K562 (cell line): ENCODE results near the gene MRPL32. TPM values are rescaled to one million over a fixed set of nuclear protein-coding genes. Genes with fewer than 3 reads are reported as not detected.

Experiments
- CBX8 ChIP-seq: fragments of 200-600 bp; sonication (generic); IDR thresholded peaks from 2 replicates; pipeline ENCODE4 v1.6.1; 2012; ENCODE audit warnings: borderline replicate concordance, mixed run types, low read depth, mild to moderate bottlenecking, moderate library complexity, mixed read lengths, low read length, control low read depth, inconsistent platforms; ENCODE audit not compliant: poor library complexity, severe bottlenecking; ENCODE audit errors: extremely low read depth
- DACH1 ChIP-seq: fragments of 450-650 bp; IDR thresholded peaks from 2 replicates; pipeline ENCODE4 v1.6.1; 2018; ENCODE audit not compliant: partially characterized antibody
- FIP1L1 ChIP-seq: fragments of 200-400 bp; formaldehyde crosslinking; IDR thresholded peaks from 2 replicates; pipeline ENCODE4 v1.6.1; 2018; ENCODE audit warnings: mild to moderate bottlenecking, low read depth, low read length; ENCODE audit not compliant: poor library complexity, severe bottlenecking
- FOXK2 ChIP-seq, 2 experiments: fragments of 450-650 bp; IDR thresholded peaks in 1 of 2; conservative IDR thresholded peaks in 1 of 2; 2 replicates each; pipeline ENCODE4 v1.6.1; 2016; ENCODE audit warnings: low read depth in 2 of 2, mild to moderate bottlenecking in 1 of 2
- HDGF ChIP-seq: fragments of 450-650 bp; IDR thresholded peaks from 2 replicates; pipeline ENCODE4 v1.6.1; 2016
- L3MBTL2 ChIP-seq: fragments of 450-650 bp; IDR thresholded peaks from 2 replicates; pipeline ENCODE4 v1.6.1; 2016; ENCODE audit warnings: mild to moderate bottlenecking, moderate library complexity
- LCOR ChIP-seq: sonication (generic); formaldehyde crosslinking; IDR thresholded peaks from 2 replicates; pipeline ENCODE4 v1.8.0; 2022; ENCODE audit warnings: mild to moderate bottlenecking, missing genetic modification reagents
- MTA3 ChIP-seq: fragments of 450-650 bp; formaldehyde crosslinking; IDR thresholded peaks from 2 replicates; pipeline ENCODE4 v1.6.1; 2017; ENCODE audit warnings: mild to moderate bottlenecking, borderline replicate concordance
- polyA plus RNA-seq, 8 experiments: library from polyadenylated mRNA; depleted of rRNA in 4 of 8; stranded (reverse) in 5 of 8; unstranded in 3 of 8; fragments of >200 nt; fragmentation: Nextera tagmentation in 2 of 8; fragmentation: Illumina TruSeq in 1 of 8; extraction: Ambion mirVana in 2 of 8; extraction: Trizol in 1 of 8; gene quantifications; 2 replicates each; pipeline versions ENCODE4 v1.2.1 to v1.2.3, GENCODE V29; 2011 to 2014; ENCODE audit warnings: inconsistent platforms in 1 of 8, missing spikeins in 1 of 8
- total RNA-seq, 7 experiments: library from RNA; depleted of rRNA in 6 of 7; stranded (reverse); fragments of >200 nt in 6 of 7; fragmentation: Illumina TruSeq in 2 of 7; extraction: Trizol in 2 of 7; gene quantifications; 2 replicates each; pipeline versions ENCODE4 v1.2.1 to v1.2.3, GENCODE V29; 2011 to 2021; ENCODE audit warnings: low replicate concordance in 1 of 7
- TF ChIP-seq, protein P1 (sequence below): IDR thresholded peaks from 2 replicates; pipeline ENCODE4 v1.6.1; 2011; ENCODE audit warnings: borderline replicate concordance, low read depth, mild to moderate bottlenecking, moderate library complexity, low read length; ENCODE audit not compliant: insufficient read depth, poor library complexity, severe bottlenecking
- TF ChIP-seq, protein P2 (sequence below): fragments of 450-650 bp; formaldehyde crosslinking; IDR thresholded peaks from 2 replicates; pipeline ENCODE4 v1.4.0; 2020; ENCODE audit warnings: mild to moderate bottlenecking, moderate library complexity
- TF ChIP-seq, protein P3 (sequence below): fragments of 450-650 bp; formaldehyde crosslinking; IDR thresholded peaks from 2 replicates; pipeline ENCODE4 v1.4.0; 2020; ENCODE audit warnings: mild to moderate bottlenecking, moderate library complexity

Gene MRPL32
- total and polyA plus RNA-seq, 9 of the 15 experiments (the other 6 are each of a cell fraction or from before 2014, with no cell fraction given): 75.5 to 351 (median 138) TPM

DNA sequence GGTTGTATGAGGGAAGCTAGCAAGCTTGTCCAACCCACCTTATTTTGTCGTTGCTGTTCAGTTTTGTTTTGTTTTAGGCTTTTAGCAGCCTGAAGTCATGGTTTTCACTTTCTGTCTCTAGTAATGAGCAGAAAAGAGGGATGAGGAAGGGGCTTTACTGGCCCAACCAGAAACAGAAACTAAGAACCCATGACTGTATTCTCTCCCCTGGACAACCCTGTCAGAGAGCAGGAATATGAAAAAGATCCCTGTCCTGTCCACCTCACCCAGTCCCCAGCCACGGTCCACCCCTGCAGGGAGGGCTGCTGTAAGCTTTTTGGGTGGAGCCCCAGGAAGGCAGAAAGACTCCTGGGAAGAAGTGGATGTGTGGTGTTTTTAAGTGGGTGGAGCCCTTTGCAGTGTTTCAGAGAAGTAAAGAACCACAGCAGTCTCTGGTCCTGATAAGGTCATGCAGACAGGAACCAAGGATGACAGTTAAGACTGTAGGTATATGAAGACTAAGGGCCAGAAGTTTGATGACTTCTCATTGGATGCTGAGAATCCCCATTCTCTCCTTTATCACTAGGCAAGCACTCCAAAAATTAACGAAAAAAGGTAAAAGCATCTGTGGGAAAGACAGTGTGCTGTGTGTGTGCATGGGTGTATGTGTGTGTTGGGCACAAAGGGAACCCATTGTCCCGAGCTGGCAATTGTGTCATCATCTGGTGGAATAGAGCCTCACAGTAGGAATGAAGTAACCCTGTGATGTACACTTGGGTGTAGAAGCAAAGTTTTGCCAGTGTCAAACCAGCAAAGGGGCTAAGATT lies 13.8 kb downstream of the MRPL32 start (continued):
- TF ChIP-seq, protein P1, sequence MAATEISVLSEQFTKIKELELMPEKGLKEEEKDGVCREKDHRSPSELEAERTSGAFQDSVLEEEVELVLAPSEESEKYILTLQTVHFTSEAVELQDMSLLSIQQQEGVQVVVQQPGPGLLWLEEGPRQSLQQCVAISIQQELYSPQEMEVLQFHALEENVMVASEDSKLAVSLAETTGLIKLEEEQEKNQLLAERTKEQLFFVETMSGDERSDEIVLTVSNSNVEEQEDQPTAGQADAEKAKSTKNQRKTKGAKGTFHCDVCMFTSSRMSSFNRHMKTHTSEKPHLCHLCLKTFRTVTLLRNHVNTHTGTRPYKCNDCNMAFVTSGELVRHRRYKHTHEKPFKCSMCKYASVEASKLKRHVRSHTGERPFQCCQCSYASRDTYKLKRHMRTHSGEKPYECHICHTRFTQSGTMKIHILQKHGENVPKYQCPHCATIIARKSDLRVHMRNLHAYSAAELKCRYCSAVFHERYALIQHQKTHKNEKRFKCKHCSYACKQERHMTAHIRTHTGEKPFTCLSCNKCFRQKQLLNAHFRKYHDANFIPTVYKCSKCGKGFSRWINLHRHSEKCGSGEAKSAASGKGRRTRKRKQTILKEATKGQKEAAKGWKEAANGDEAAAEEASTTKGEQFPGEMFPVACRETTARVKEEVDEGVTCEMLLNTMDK: no peak
- TF ChIP-seq FIP1L1 (no peak), DACH1 (no peak), FOXK2 (conservative IDR thresholded peaks at IDR 0.05 in 1 of 2, IDR thresholded peaks at IDR 0.05 in 1 of 2; ENCODE audit: low read depth in 2 of 2) (peak in 1 of 2 experiments; percentile 54; a peak in 2 of 4 replicates), HDGF (peak; percentile 42; the same call in 1 of the 2 replicates), MTA3 (no peak), LCOR (0 out of 2 replicates have a peak, but pooled peaks have one; percentile 53), CBX8 (no peak), L3MBTL2 (peak; percentile 45; the same call in 1 of the 2 replicates)
- TF ChIP-seq, protein P2, sequence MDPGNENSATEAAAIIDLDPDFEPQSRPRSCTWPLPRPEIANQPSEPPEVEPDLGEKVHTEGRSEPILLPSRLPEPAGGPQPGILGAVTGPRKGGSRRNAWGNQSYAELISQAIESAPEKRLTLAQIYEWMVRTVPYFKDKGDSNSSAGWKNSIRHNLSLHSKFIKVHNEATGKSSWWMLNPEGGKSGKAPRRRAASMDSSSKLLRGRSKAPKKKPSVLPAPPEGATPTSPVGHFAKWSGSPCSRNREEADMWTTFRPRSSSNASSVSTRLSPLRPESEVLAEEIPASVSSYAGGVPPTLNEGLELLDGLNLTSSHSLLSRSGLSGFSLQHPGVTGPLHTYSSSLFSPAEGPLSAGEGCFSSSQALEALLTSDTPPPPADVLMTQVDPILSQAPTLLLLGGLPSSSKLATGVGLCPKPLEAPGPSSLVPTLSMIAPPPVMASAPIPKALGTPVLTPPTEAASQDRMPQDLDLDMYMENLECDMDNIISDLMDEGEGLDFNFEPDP (CRISPR knock-in tag): no peak
- TF ChIP-seq, protein P3, sequence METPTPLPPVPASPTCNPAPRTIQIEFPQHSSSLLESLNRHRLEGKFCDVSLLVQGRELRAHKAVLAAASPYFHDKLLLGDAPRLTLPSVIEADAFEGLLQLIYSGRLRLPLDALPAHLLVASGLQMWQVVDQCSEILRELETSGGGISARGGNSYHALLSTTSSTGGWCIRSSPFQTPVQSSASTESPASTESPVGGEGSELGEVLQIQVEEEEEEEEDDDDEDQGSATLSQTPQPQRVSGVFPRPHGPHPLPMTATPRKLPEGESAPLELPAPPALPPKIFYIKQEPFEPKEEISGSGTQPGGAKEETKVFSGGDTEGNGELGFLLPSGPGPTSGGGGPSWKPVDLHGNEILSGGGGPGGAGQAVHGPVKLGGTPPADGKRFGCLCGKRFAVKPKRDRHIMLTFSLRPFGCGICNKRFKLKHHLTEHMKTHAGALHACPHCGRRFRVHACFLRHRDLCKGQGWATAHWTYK: no peak
